NCI-H2227 treated with DMSO at 0.1 percent for 48 hours (cell line): ENCODE data around the gene HNF1A.

Experiments used
- DNase-seq: peaks from one replicate; lab custom pipeline; 2025; lab: John Stamatoyannopoulos, UW

The HNF1A gene

DNA sequence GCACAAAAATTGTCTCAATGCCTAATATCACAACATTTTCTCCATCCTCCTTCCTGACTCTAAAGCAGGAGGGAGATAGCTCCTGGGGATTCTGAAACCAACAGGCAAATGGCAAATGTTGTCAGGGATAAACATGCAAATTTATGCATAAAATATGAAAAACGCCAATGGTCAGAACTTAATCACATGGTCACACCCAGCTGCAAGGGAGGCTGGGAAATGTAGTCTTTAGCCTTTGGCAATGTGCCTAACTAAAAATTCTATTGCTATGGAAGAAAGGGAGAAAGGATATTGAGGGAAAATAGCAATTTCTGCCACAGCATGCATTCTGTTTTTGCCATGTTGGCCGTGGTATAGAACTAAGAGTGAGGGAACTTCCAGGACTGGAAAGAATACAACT is 72.4 kb downstream of the HNF1A start:
- DNase-seq, result no peak
